IgD-negative memory B cell (primary cell): ENCODE data around the gene OTOG. TPM values are rescaled to one million over a fixed set of nuclear protein-coding genes. Genes with fewer than 3 reads are reported as not detected.

Experiments
- H3K27ac Mint-ChIP-seq, 3 donors: one replicate each; pipeline ENCODE4 v1.8.0; 2020 to 2022; ENCODE audit warnings: mild to moderate bottlenecking in 3 of 3, mixed read lengths in 3 of 3, moderate library complexity in 1 of 3
- H3K27me3 Mint-ChIP-seq: one replicate; pipeline ENCODE4 v1.8.0; 2021; ENCODE audit warnings: mixed read lengths
- H3K36me3 Mint-ChIP-seq: one replicate; pipeline ENCODE4 v1.8.0; 2020; ENCODE audit warnings: mild to moderate bottlenecking, mixed read lengths
- H3K4me1 Mint-ChIP-seq, 3 donors: one replicate each; pipeline ENCODE4 v1.8.0; 2020 to 2022; ENCODE audit warnings: mixed read lengths in 3 of 3, mild to moderate bottlenecking in 1 of 3
- H3K4me3 Mint-ChIP-seq, 4 donors: one replicate each; pipeline ENCODE4 v1.8.0; 2020 to 2022; ENCODE audit warnings: mild to moderate bottlenecking in 4 of 4, mixed read lengths in 4 of 4, moderate library complexity in 3 of 4
- H3K9me3 Mint-ChIP-seq, 3 donors: one replicate each; pipeline ENCODE4 v1.8.0; 2020 to 2021; ENCODE audit warnings: mixed read lengths in 3 of 3, mild to moderate bottlenecking in 1 of 3
- polyA plus RNA-seq: library from polyadenylated mRNA; unstranded; fragments of 300-500 nt; fragmentation: Illumina TruSeq; gene quantifications from one replicate; pipeline ENCODE4 v1.2.3, GENCODE V29; 2021

OTOG gene
- polyA plus RNA-seq, 1 donor from 2014 or later: not detected

- peaks cover 2% of the 10 kb centered on the region for H3K36me3 Mint-ChIP-seq
- H3K9me3 Mint-ChIP-seq: no peaks in the 10 kb centered on the region
- H3K27ac Mint-ChIP-seq: no peak overlapping the region
- H3K4me3 Mint-ChIP-seq: peak overlapping the region in 1 of 4 donors; percentile 23
- no peaks in the 10 kb centered on the region for H3K4me1 Mint-ChIP-seq
- H3K27me3 Mint-ChIP-seq: peaks cover 32% of the 10 kb centered on the region
Observed at GRCh38 chr11:17543041-17543440, 4.0 kb upstream of the OTOG start.

GRCh38 chr11:17543574-17544180, 3.4 kb upstream of the OTOG start:
- no peak overlapping the region for H3K27ac Mint-ChIP-seq
- no peaks in the 10 kb centered on the region for H3K9me3 Mint-ChIP-seq
- H3K36me3 Mint-ChIP-seq: peaks cover 2% of the 10 kb centered on the region
- peaks cover 0 to 1% (median 0%) of the 10 kb centered on the region in 3 donors for H3K4me1 Mint-ChIP-seq
- no peak overlapping the region for H3K4me3 Mint-ChIP-seq
- H3K27me3 Mint-ChIP-seq: peaks cover 32% of the 10 kb centered on the region

- no peaks in the 10 kb centered on the region for H3K9me3 Mint-ChIP-seq
- H3K27me3 Mint-ChIP-seq: peaks cover 32% of the 10 kb centered on the region
- H3K27ac Mint-ChIP-seq: no peak within 1 kb of the TSS
- H3K36me3 Mint-ChIP-seq: peaks cover 2% of the 10 kb centered on the region
- H3K4me3 Mint-ChIP-seq: no peak within 1 kb of the TSS
- H3K4me1 Mint-ChIP-seq: peaks cover 0 to 1% (median 0%) of the 10 kb centered on the region in 3 donors
Observed at GRCh38 chr11:17544181-17544622, 2.9 kb upstream of the OTOG start, which contains the start of gene USH1C. TSS of gene USH1C (minus strand) at chr11:17544416. CDS start at chr11:17544307, 109 bp downstream.

GRCh38 chr11:17546240-17546639, 819 bp upstream of the OTOG start:
- peaks cover 32% of the 10 kb centered on the region for H3K27me3 Mint-ChIP-seq
- H3K9me3 Mint-ChIP-seq: no peaks in the 10 kb centered on the region
- peaks cover 2% of the 10 kb centered on the region for H3K36me3 Mint-ChIP-seq
- H3K4me1 Mint-ChIP-seq: peaks cover 0 to 1% (median 0%) of the 10 kb centered on the region in 3 donors
- H3K4me3 Mint-ChIP-seq: peak overlapping the region in 1 of 4 donors; percentile 68
- no peak overlapping the region for H3K27ac Mint-ChIP-seq

- Mint-ChIP-seq H3K4me1 (peaks cover 0 to 1% (median 0%) of the 10 kb centered on the region in 3 donors), H3K27ac (no peak overlapping the region), H3K27me3 (peaks cover 27% of the 10 kb centered on the region)
Observed at GRCh38 chr11:17547932-17548331, 873 bp downstream of the OTOG start.

GRCh38 chr11:17548444-17548843, 1.4 kb downstream of the OTOG start:
- H3K36me3 Mint-ChIP-seq: peaks cover 2% of the 10 kb centered on the region
- H3K4me3 Mint-ChIP-seq: no peak overlapping the region
- H3K4me1 Mint-ChIP-seq: peaks cover 0 to 1% (median 0%) of the 10 kb centered on the region in 3 donors
- peaks cover 27% of the 10 kb centered on the region for H3K27me3 Mint-ChIP-seq
- no peak overlapping the region for H3K27ac Mint-ChIP-seq
- H3K9me3 Mint-ChIP-seq: no peaks in the 10 kb centered on the region

More at GRCh38 chr11:17547932-17548331, 873 bp downstream of the OTOG start:
- Mint-ChIP-seq H3K4me3 (no peak overlapping the region), H3K9me3 (no peaks in the 10 kb centered on the region), H3K36me3 (peaks cover 2% of the 10 kb centered on the region)

- Mint-ChIP-seq H3K4me3 (no peak overlapping the region), H3K36me3 (peaks cover 2% of the 10 kb centered on the region), H3K27me3 (peaks cover 18% of the 10 kb centered on the region), H3K27ac (no peak overlapping the region), H3K9me3 (no peaks in the 10 kb centered on the region), H3K4me1 (peaks cover 0 to 1% (median 0%) of the 10 kb centered on the region in 3 donors)
Observed at GRCh38 chr11:17550450-17551346, 3.6 kb downstream of the OTOG start.

- H3K27ac Mint-ChIP-seq: no peak overlapping the region
- no peaks in the 10 kb centered on the region for H3K9me3 Mint-ChIP-seq
- H3K27me3 Mint-ChIP-seq: peaks cover 11% of the 10 kb centered on the region
- peak overlapping the region in 1 of 4 donors; percentile 68 for H3K4me3 Mint-ChIP-seq
- peaks cover 2% of the 10 kb centered on the region for H3K36me3 Mint-ChIP-seq
- peaks cover 0 to 1% (median 0%) of the 10 kb centered on the region in 3 donors for H3K4me1 Mint-ChIP-seq
Observed at GRCh38 chr11:17551347-17552040, 4.4 kb downstream of the OTOG start.

GRCh38 chr11:17552041-17552355, 4.9 kb downstream of the OTOG start:
- Mint-ChIP-seq H3K36me3 (peaks cover 2% of the 10 kb centered on the region), H3K27ac (no peak overlapping the region), H3K4me1 (peaks cover 0 to 1% (median 0%) of the 10 kb centered on the region in 3 donors), H3K27me3 (peaks cover 6% of the 10 kb centered on the region), H3K9me3 (no peaks in the 10 kb centered on the region), H3K4me3 (peak overlapping the region in 1 of 4 donors; percentile 68)

GRCh38 chr11:17552392-17553248, 5.6 kb downstream of the OTOG start:
- Mint-ChIP-seq H3K27ac (no peak overlapping the region), H3K4me1 (peaks cover 0 to 1% (median 0%) of the 10 kb centered on the region in 3 donors), H3K4me3 (no peak overlapping the region), H3K36me3 (no peaks in the 10 kb centered on the region), H3K9me3 (no peaks in the 10 kb centered on the region), H3K27me3 (peaks cover 4% of the 10 kb centered on the region)

- Mint-ChIP-seq H3K36me3 (no peaks in the 10 kb centered on the region), H3K27ac (no peak overlapping the region), H3K27me3 (peaks cover 4% of the 10 kb centered on the region), H3K4me3 (no peak overlapping the region), H3K9me3 (no peaks in the 10 kb centered on the region), H3K4me1 (peaks cover 0 to under 1% (median 0%) of the 10 kb centered on the region in 3 donors)
Observed at GRCh38 chr11:17553249-17553546, 6.1 kb downstream of the OTOG start.

GRCh38 chr11:17554487-17554886, 7.4 kb downstream of the OTOG start:
- H3K9me3 Mint-ChIP-seq: no peaks in the 10 kb centered on the region
- no peak overlapping the region for H3K27ac Mint-ChIP-seq
- no peaks in the 10 kb centered on the region for H3K36me3 Mint-ChIP-seq
- H3K27me3 Mint-ChIP-seq: peaks cover 8% of the 10 kb centered on the region
- peak overlapping the region in 1 of 4 donors; percentile 41 for H3K4me3 Mint-ChIP-seq
- no peaks in the 10 kb centered on the region for H3K4me1 Mint-ChIP-seq

- Mint-ChIP-seq H3K36me3 (no peaks in the 10 kb centered on the region), H3K27me3 (peaks cover 10% of the 10 kb centered on the region), H3K27ac (no peak overlapping the region), H3K4me3 (no peak overlapping the region), H3K9me3 (no peaks in the 10 kb centered on the region), H3K4me1 (no peaks in the 10 kb centered on the region)
Observed at GRCh38 chr11:17556999-17557398, 9.9 kb downstream of the OTOG start.

- Mint-ChIP-seq H3K27me3 (peaks cover 12% of the 10 kb centered on the region), H3K27ac (peak overlapping the region in 1 of 3 donors; percentile 72), H3K36me3 (no peaks in the 10 kb centered on the region), H3K4me3 (no peak overlapping the region), H3K4me1 (no peaks in the 10 kb centered on the region), H3K9me3 (no peaks in the 10 kb centered on the region)
Observed at GRCh38 chr11:17558025-17558780, 11.1 kb downstream of the OTOG start.
